Kidney epithelial cell (primary cell): ENCODE data around the gene OGG1. TPM values are rescaled to one million over a fixed set of nuclear protein-coding genes. Genes with fewer than 3 reads are reported as not detected.

Experiments
- DNase-seq: peaks from one replicate; pipeline ENCODE4 v3.0.0-alpha.2; 2010; ENCODE audit warnings: low read depth
- H3K27me3 ChIP-seq: 2 replicates; pipeline ENCODE4 v1.6.0; 2011; ENCODE audit warnings: low read length; ENCODE audit not compliant: control insufficient read depth, insufficient read depth
- H3K36me3 ChIP-seq: 2 replicates; pipeline ENCODE4 v1.5.1; 2011; ENCODE audit warnings: low read length; ENCODE audit not compliant: control insufficient read depth, insufficient read depth
- H3K4me3 ChIP-seq: 2 replicates; pipeline ENCODE4 v1.5.1; 2011; ENCODE audit warnings: low read depth, mild to moderate bottlenecking, control low read depth, low read length
- CTCF ChIP-seq: IDR thresholded peaks from 2 replicates; pipeline ENCODE4 v1.5.1; 2011; ENCODE audit warnings: mild to moderate bottlenecking, moderate library complexity, low read length, control low read depth, inconsistent platforms; ENCODE audit not compliant: insufficient read depth, poor library complexity, severe bottlenecking
- total RNA-seq: library from RNA; depleted of rRNA; stranded (reverse); fragments of >200 nt; gene quantifications from 2 replicates; pipeline ENCODE4 v1.2.3, GENCODE V29; 2015

Gene OGG1
- total RNA-seq, 1 donor from 2014 or later, result 23.9 TPM

- no peaks in the 10 kb centered on the region for H3K36me3 ChIP-seq
- no peak for DNase-seq
- peaks cover 9% of the 10 kb centered on the region for H3K27me3 ChIP-seq
- H3K4me3 ChIP-seq, result no peak overlapping the region
- TF ChIP-seq CTCF, result no peak
These were observed 28.1 kb upstream of the OGG1 start for GRCh38 chr3:9721700-9722060.

- no peak overlapping the region for H3K4me3 ChIP-seq
- no peak for DNase-seq
- no peaks in the 10 kb centered on the region for H3K36me3 ChIP-seq
- H3K27me3 ChIP-seq, result peaks cover 6% of the 10 kb centered on the region
- no peak for TF ChIP-seq CTCF
These were observed 23.8 kb upstream of the OGG1 start for GRCh38 chr3:9725775-9726515.

- TF ChIP-seq CTCF, result no peak
- DNase-seq, result no peak
- Histone ChIP-seq H3K36me3 (no peaks in the 10 kb centered on the region), H3K27me3 (peaks cover 4% of the 10 kb centered on the region), H3K4me3 (no peak overlapping the region)
These were observed 22.6 kb upstream of the OGG1 start for GRCh38 chr3:9727041-9727595.

- no peak for TF ChIP-seq CTCF
- no peak for DNase-seq
These were observed 22.0 kb upstream of the OGG1 start for GRCh38 chr3:9727743-9728142.

GRCh38 chr3:9729419-9729818, 20.3 kb upstream of the OGG1 start:
- no peaks in the 10 kb centered on the region for H3K36me3 ChIP-seq
- peaks cover 2% of the 10 kb centered on the region for H3K27me3 ChIP-seq
- no peak for DNase-seq
- no peak overlapping the region for H3K4me3 ChIP-seq
- TF ChIP-seq CTCF, result no peak

More at GRCh38 chr3:9727743-9728142, 22.0 kb upstream of the OGG1 start:
- Histone ChIP-seq H3K4me3 (no peak overlapping the region), H3K27me3 (peaks cover 4% of the 10 kb centered on the region), H3K36me3 (no peaks in the 10 kb centered on the region)
